H1 (cell line): ENCODE results near the gene CHRM4. TPM values are rescaled to one million over a fixed set of nuclear protein-coding genes. Genes with fewer than 3 reads are reported as not detected.

ENCODE experiments used
- CTCF ChIA-PET: fragments of 300-600 bp; sonication (Branson Sonifier 250); formaldehyde crosslinking; loops from one replicate; lab custom pipeline; 2021; ENCODE audit not compliant: partially characterized antibody; lab: Charles Lee
- POLR2A ChIA-PET: fragments of 300-600 bp; sonication (Branson Sonifier 250); formaldehyde crosslinking; loops from one replicate; lab custom pipeline; 2021; ENCODE audit warnings: inconsistent platforms; ENCODE audit not compliant: partially characterized antibody; lab: Charles Lee
- DNase-seq, 2 experiments: peaks; one replicate each; pipeline versions ENCODE4 v3.0.0 to v3.0.0-alpha.2; 2010 to 2022; ENCODE audit warnings: low spot score in 2 of 2, low read depth in 1 of 2, mixed read lengths in 1 of 2
- FAIRE-seq: peaks from 2 replicates; lab custom pipeline; 2011; peaks lifted over from hg19 to GRCh38; lab: Jason Lieb, UNC
- H2AFZ ChIP-seq: 2 replicates; pipeline ENCODE4 v1.8.1; 2012; ENCODE audit warnings: low read length, inconsistent platforms
- H2AK5ac ChIP-seq: 2 replicates; pipeline ENCODE4 v1.6.1; 2013; ENCODE audit warnings: low read depth, low read length
- H2BK120ac ChIP-seq: replicated peaks from 2 replicates; pipeline ENCODE3; 2013; ENCODE audit warnings: low read depth, low read length, inconsistent platforms
- H2BK12ac ChIP-seq: 2 replicates; pipeline ENCODE4 v1.6.1; 2013; ENCODE audit warnings: low read depth, low read length
- H2BK15ac ChIP-seq: 2 replicates; pipeline ENCODE4 v1.6.1; 2013; ENCODE audit warnings: low read length
- H2BK20ac ChIP-seq: 2 replicates; pipeline ENCODE4 v1.6.1; 2013; ENCODE audit warnings: low read length
- H2BK5ac ChIP-seq: 2 replicates; pipeline ENCODE4 v1.6.1; 2013; ENCODE audit warnings: low read depth, low read length
- H3K14ac ChIP-seq: 2 replicates; pipeline ENCODE4 v1.6.1; 2013; ENCODE audit warnings: inconsistent platforms; ENCODE audit not compliant: insufficient read length
- H3K18ac ChIP-seq: 2 replicates; pipeline ENCODE4 v1.6.1; 2013; ENCODE audit warnings: low read length; ENCODE audit errors: extremely low read depth
- H3K23ac ChIP-seq: 2 replicates; pipeline ENCODE4 v1.6.1; 2013; ENCODE audit warnings: inconsistent platforms; ENCODE audit not compliant: insufficient read length
- H3K23me2 ChIP-seq: 2 replicates; pipeline ENCODE4 v1.6.1; 2013; ENCODE audit warnings: low read depth, low read length
- H3K27ac ChIP-seq: 2 replicates; pipeline ENCODE4 v1.6.1; 2011; ENCODE audit warnings: low read depth, low read length, inconsistent platforms
- H3K27me3 ChIP-seq, 4 experiments: replicated peaks in 1 of 4; 1 replicate in 1 of 4; 2 replicates in 3 of 4; pipeline versions ENCODE4 v1.6.1 to v1.8.1; 2011 to 2013; ENCODE audit warnings: low read length in 3 of 4, mild to moderate bottlenecking in 3 of 4, inconsistent platforms in 2 of 4, mixed read lengths in 2 of 4, moderate library complexity in 1 of 4; ENCODE audit not compliant: control insufficient read depth in 3 of 4, insufficient read depth in 3 of 4; ENCODE audit errors: extremely low read depth in 1 of 4
- H3K36me3 ChIP-seq, 4 experiments: 2 replicates each; pipeline versions ENCODE4 v1.6.1 to v1.8.1; 2011 to 2013; ENCODE audit warnings: mild to moderate bottlenecking in 4 of 4, low read length in 3 of 4, moderate library complexity in 2 of 4, control low read depth in 1 of 4, inconsistent platforms in 1 of 4; ENCODE audit not compliant: insufficient read depth in 4 of 4, control insufficient read depth in 2 of 4
- H3K4ac ChIP-seq: replicated peaks from 2 replicates; pipeline ENCODE3; 2013; ENCODE audit warnings: low read length, low read depth, mixed read lengths, inconsistent platforms; ENCODE audit not compliant: insufficient read length
- H3K4me1 ChIP-seq, 4 experiments: replicated peaks in 1 of 4; 1 replicate in 1 of 4; 2 replicates in 3 of 4; pipeline versions ENCODE4 v1.6.1 to v1.8.1; 2011 to 2013; ENCODE audit warnings: low read length in 3 of 4, inconsistent platforms in 2 of 4, mixed read lengths in 1 of 4; ENCODE audit not compliant: insufficient read depth in 4 of 4, control insufficient read depth in 3 of 4
- H3K4me2 ChIP-seq, 2 experiments: 2 replicates each; pipeline versions ENCODE4 v1.6.1 to v1.8.1; 2011 to 2013; ENCODE audit warnings: low read depth in 2 of 2, low read length in 2 of 2, control low read depth in 1 of 2, inconsistent platforms in 1 of 2, mild to moderate bottlenecking in 1 of 2; ENCODE audit not compliant: insufficient read depth in 1 of 2
- H3K4me3 ChIP-seq, 4 experiments: fragments of 200-600, 300-600 bp in 1 of 4; sonication (generic), shearing (Covaris generic), sonication (Bioruptor Twin) in 1 of 4; 2 replicates each; pipeline versions ENCODE4 v1.5.1 to v1.8.1; 2011 to 2016; ENCODE audit warnings: low read length in 4 of 4, low read depth in 3 of 4, control low read depth in 2 of 4, inconsistent platforms in 2 of 4, mild to moderate bottlenecking in 2 of 4, mixed read lengths in 1 of 4, moderate library complexity in 1 of 4; ENCODE audit not compliant: insufficient read depth in 2 of 4; ENCODE audit errors: extremely low read depth in 1 of 4
- H3K56ac ChIP-seq: replicated peaks from 2 replicates; pipeline ENCODE3; 2013; ENCODE audit warnings: low read depth, mild to moderate bottlenecking, mixed read lengths, low read length, inconsistent platforms; ENCODE audit not compliant: insufficient read length
- H3K79me1 ChIP-seq: 2 replicates; pipeline ENCODE4 v1.6.1; 2013; ENCODE audit warnings: low read depth, low read length, control low read depth
- H3K79me2 ChIP-seq, 2 experiments: 2 replicates each; pipeline versions ENCODE4 v1.6.1 to v1.8.1; 2012 to 2013; ENCODE audit warnings: low read length in 2 of 2, mild to moderate bottlenecking in 2 of 2, inconsistent platforms in 1 of 2; ENCODE audit not compliant: insufficient read depth in 2 of 2, control insufficient read depth in 1 of 2
- H3K9ac ChIP-seq, 4 experiments: replicated peaks in 1 of 4; 1 replicate in 1 of 4; 2 replicates in 3 of 4; pipeline versions ENCODE4 v1.6.1 to v1.8.1; 2011 to 2013; ENCODE audit warnings: low read depth in 3 of 4, low read length in 3 of 4, control low read depth in 2 of 4, mild to moderate bottlenecking in 2 of 4, moderate library complexity in 2 of 4, inconsistent platforms in 1 of 4; ENCODE audit errors: extremely low read depth in 1 of 4
- H3K9me3 ChIP-seq, 2 experiments: 2 replicates each; pipeline versions ENCODE4 v1.6.1 to v1.8.1; 2012 to 2013; ENCODE audit warnings: mild to moderate bottlenecking in 2 of 2, moderate library complexity in 2 of 2, control low read depth in 1 of 2, inconsistent platforms in 1 of 2, low read depth in 1 of 2, low read length in 1 of 2, mixed read lengths in 1 of 2; ENCODE audit not compliant: insufficient read depth in 2 of 2
- H4K20me1 ChIP-seq, 2 experiments: replicated peaks in 1 of 2; 2 replicates each; pipeline versions ENCODE3 to v1.8.1; 2011 to 2013; ENCODE audit warnings: inconsistent platforms in 2 of 2, low read length in 2 of 2, mild to moderate bottlenecking in 1 of 2; ENCODE audit not compliant: insufficient read depth in 2 of 2, control insufficient read depth in 1 of 2
- H4K5ac ChIP-seq: 2 replicates; pipeline ENCODE4 v1.6.1; 2013; ENCODE audit warnings: low read length, low read depth, mixed read lengths, inconsistent platforms; ENCODE audit not compliant: insufficient read length
- H4K8ac ChIP-seq: 2 replicates; pipeline ENCODE4 v1.8.0; 2013; ENCODE audit warnings: mild to moderate bottlenecking, moderate library complexity, low read length, inconsistent platforms; ENCODE audit not compliant: insufficient read depth; ENCODE audit errors: extremely low read depth
- H4K91ac ChIP-seq: replicated peaks from 2 replicates; pipeline ENCODE3; 2013; ENCODE audit warnings: low read length, mixed read lengths, inconsistent platforms; ENCODE audit not compliant: insufficient read length
- BCL11A ChIP-seq, 2 experiments: IDR thresholded peaks; one replicate each; pipeline ENCODE4 v1.6.1; 2011; ENCODE audit warnings: low read depth in 2 of 2, low read length in 2 of 2, mild to moderate bottlenecking in 2 of 2
- BRCA1 ChIP-seq: IDR thresholded peaks from 2 replicates; pipeline ENCODE4 v1.6.1; 2012; ENCODE audit warnings: low read depth, low read length, improper control_type of control experiment
- EP300 ChIP-seq, 2 experiments: IDR thresholded peaks; 1 replicate in 1 of 2; 2 replicates in 1 of 2; pipeline ENCODE4 v1.6.1; 2011 to 2012; ENCODE audit warnings: low read depth in 2 of 2, low read length in 2 of 2, mild to moderate bottlenecking in 2 of 2, borderline replicate concordance in 1 of 2, inconsistent platforms in 1 of 2, moderate library complexity in 1 of 2
- GTF2F1 ChIP-seq: IDR thresholded peaks from 2 replicates; pipeline ENCODE4 v1.6.1; 2012; ENCODE audit warnings: low read depth, low read length, improper control_type of control experiment, borderline replicate concordance
- HDAC6 ChIP-seq: IDR thresholded peaks from one replicate; pipeline ENCODE4 v1.7.1; 2012; ENCODE audit warnings: low read depth, mild to moderate bottlenecking, inconsistent platforms, low read length, moderate library complexity
- KDM1A ChIP-seq: fragments of 200-600, 300-600 bp; sonication (generic); IDR thresholded peaks from 2 replicates; pipeline ENCODE4 v1.7.1; 2016; ENCODE audit warnings: mild to moderate bottlenecking, low read length, borderline replicate concordance
- NRF1 ChIP-seq: IDR thresholded peaks from 2 replicates; pipeline ENCODE4 v1.6.1; 2011; ENCODE audit warnings: mild to moderate bottlenecking, low read depth, low read length, improper control_type of control experiment
- POLR2AphosphoS5 ChIP-seq: IDR thresholded peaks from 2 replicates; pipeline ENCODE4 v1.6.1; 2011; ENCODE audit warnings: low read depth, low read length
- RXRA ChIP-seq: IDR thresholded peaks from 2 replicates; pipeline ENCODE4 v1.6.1; 2011; ENCODE audit warnings: low read depth, mild to moderate bottlenecking, low read length, moderate library complexity; ENCODE audit not compliant: insufficient read depth
- SAP30 ChIP-seq: fragments of 300-600 bp; sonication (generic); IDR thresholded peaks from 2 replicates; pipeline ENCODE4 v1.7.1; 2012; ENCODE audit warnings: low read length, moderate library complexity, mild to moderate bottlenecking, inconsistent platforms; ENCODE audit not compliant: insufficient read depth, insufficient replicate concordance
- SP2 ChIP-seq: IDR thresholded peaks from 2 replicates; pipeline ENCODE4 v1.6.1; 2012; ENCODE audit warnings: mild to moderate bottlenecking, low read length, inconsistent platforms
- SP4 ChIP-seq: IDR thresholded peaks from 2 replicates; pipeline ENCODE4 v1.6.1; 2012; ENCODE audit warnings: low read length, inconsistent platforms
- TCF12 ChIP-seq: IDR thresholded peaks from 2 replicates; pipeline ENCODE4 v1.6.1; 2011; ENCODE audit warnings: low read depth, mild to moderate bottlenecking, low read length
- YY1 ChIP-seq: IDR thresholded peaks from 2 replicates; pipeline ENCODE4 v1.6.1; 2011; ENCODE audit warnings: low read depth, mild to moderate bottlenecking, low read length
- ZNF274 ChIP-seq: IDR thresholded peaks from 2 replicates; pipeline ENCODE4 v1.7.0; 2012; ENCODE audit warnings: low read length, borderline replicate concordance; ENCODE audit errors: extremely low read depth
- WGBS, 2 experiments: shearing (Covaris generic) in 1 of 2; methylation state at CpG; one replicate each; pipeline versions ENCODE4 v1.1.6 to v1.1.7; 2013 to 2015; ENCODE audit warnings: low lambda C conversion rate in 2 of 2, mixed read lengths in 2 of 2, inconsistent platforms in 1 of 2, low coverage in 1 of 2, missing lambda C conversion rate in 1 of 2; ENCODE audit not compliant: insufficient replicate concordance in 2 of 2, insufficient coverage in 1 of 2, insufficient read length in 1 of 2; ENCODE audit errors: extremely low coverage in 1 of 2, missing lambda C conversion rate in 1 of 2; 5-methylcytosine and 5-hydroxymethylcytosine counted together
- polyA plus RNA-seq, 7 experiments: library from polyadenylated mRNA; depleted of rRNA in 3 of 7; stranded (reverse) in 5 of 7; unstranded in 2 of 7; fragments of >200 nt in 5 of 7; fragments of 200-250 nt in 2 of 7; gene quantifications; 1 replicate in 5 of 7; 2 replicates in 1 of 7; 4 replicates in 1 of 7; pipeline versions ENCODE4 v1.2.1 to v1.2.3, GENCODE V29; 2011 to 2013; ENCODE audit warnings: missing spikeins in 2 of 7, mixed read lengths in 2 of 7
- total RNA-seq: library from RNA; stranded (reverse); fragmentation: NEBNext Ultra II Directional; extraction: Animal tissue kit (Norgen Biotek cat#: 25700); gene quantifications from 2 replicates; pipeline ENCODE4 v1.2.1, GENCODE V29; 2021

CHRM4 gene
- total and polyA plus RNA-seq, 2 of the 8 experiments (the other 6 are each of a cell fraction or from before 2014, with no cell fraction given), result 1.1 to 1.3 TPM

DNA sequence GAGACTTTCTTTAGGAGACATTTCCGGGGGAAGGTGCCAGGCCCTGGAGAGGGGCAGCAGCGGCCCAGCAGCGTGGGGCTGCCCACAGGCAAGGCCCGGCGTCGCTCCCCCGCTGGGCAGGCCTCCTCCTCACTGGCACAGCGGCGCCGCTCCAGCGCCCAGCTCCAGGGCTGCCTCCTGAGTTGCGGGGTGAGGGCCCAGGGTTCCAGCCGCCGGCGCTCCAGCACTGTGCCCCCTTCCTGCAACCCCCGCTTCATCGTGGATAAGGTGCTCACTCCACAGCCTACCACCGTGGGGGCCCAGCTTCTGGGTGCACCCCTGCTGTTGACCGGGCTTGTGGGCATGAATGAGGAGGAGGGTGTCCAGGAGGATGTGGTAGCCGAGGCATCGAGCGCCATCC, 25.3 kb downstream of the CHRM4 start:
- H4K20me1 ChIP-seq, result peaks cover 8 to 38% of the 10 kb centered on the region in 2 experiments
- TF ChIP-seq SP2 (no peak), GTF2F1 (no peak), NRF1 (no peak), YY1 (no peak), HDAC6 (no peak), EP300 (IDR thresholded peaks at IDR 0.05; ENCODE audit: borderline replicate concordance in 1 of 2, low read depth in 2 of 2, low read length in 2 of 2) (no peak), RXRA (no peak), SAP30 (no peak), BRCA1 (no peak), SP4 (no peak), POLR2AphosphoS5 (no peak), TCF12 (no peak), ZNF274 (no peak), KDM1A (no peak), BCL11A (IDR thresholded peaks at IDR 0.05; ENCODE audit: low read depth in 2 of 2, low read length in 2 of 2) (no peak)

More for the DNA sequence above, 25.3 kb downstream of the CHRM4 start:
- Histone ChIP-seq H2BK12ac (no peak overlapping the region), H3K56ac (no peak overlapping the region), H3K27ac (no peak overlapping the region), H3K36me3 (peaks cover 2 to 7% (median 4%) of the 10 kb centered on the region in 4 experiments; a peak in 5 of 8 replicates), H3K79me2 (peaks cover 0 to 34% of the 10 kb centered on the region in 2 experiments; a peak in 2 of 4 replicates), H4K5ac (no peak overlapping the region), H2BK5ac (no peak overlapping the region), H3K23me2 (no peaks in the 10 kb centered on the region), H3K9ac (no peak overlapping the region), H3K4me2 (no peak overlapping the region), H3K23ac (no peak overlapping the region), H4K8ac (no peak overlapping the region), H4K91ac (no peak overlapping the region), H3K4me1 (peaks cover 0 to 23% (median 14%) of the 10 kb centered on the region in 4 experiments; a peak in 6 of 7 replicates), H3K27me3 (no peaks in the 10 kb centered on the region), H2AK5ac (no peak overlapping the region), H3K9me3 (no peaks in the 10 kb centered on the region), H2BK20ac (no peak overlapping the region), H2BK120ac (no peak overlapping the region), H2BK15ac (no peak overlapping the region), H3K14ac (no peak overlapping the region), H3K79me1 (peaks cover 17% of the 10 kb centered on the region), H3K4me3 (no peak overlapping the region), H3K4ac (no peak overlapping the region), H3K18ac (no peak overlapping the region), H2AFZ (no peak overlapping the region)
- 91% methylated on average over 11 of the region's 22 CpGs; no CpG with 5 or more reads in 1 of the 2 experiments for WGBS, 2 experiments
- no peak for DNase-seq
- no peak for FAIRE-seq
- ChIA-PET CTCF (interaction anchor here (0.8 to 44.5 kb wide), 14 partner anchors 11 to 127 kb away, joined by 3 to 1004 read pairs (median 6); partner anchors contain the start of genes CHRM4 and DGKZ), POLR2A (interaction anchor here (0.5 to 7.8 kb wide), 7 partner anchors 12 to 431 kb away, joined by 3 to 69 read pairs (median 5); partner anchors contain the start of genes DGKZ and MDK)
